GM21786 (cell line): ENCODE results near the gene UHMK1.

Experiments used
- ATAC-seq: cut with Tn5 transposase; IDR thresholded peaks from one replicate; pipeline ENCODE4 v1.9.1; 2021; ENCODE audit not compliant: unreplicated experiment

Gene UHMK1

GRCh38 chr1:162527314-162527713 lies 29.7 kb downstream of the UHMK1 start:
- ATAC-seq, result no peak

DNA sequence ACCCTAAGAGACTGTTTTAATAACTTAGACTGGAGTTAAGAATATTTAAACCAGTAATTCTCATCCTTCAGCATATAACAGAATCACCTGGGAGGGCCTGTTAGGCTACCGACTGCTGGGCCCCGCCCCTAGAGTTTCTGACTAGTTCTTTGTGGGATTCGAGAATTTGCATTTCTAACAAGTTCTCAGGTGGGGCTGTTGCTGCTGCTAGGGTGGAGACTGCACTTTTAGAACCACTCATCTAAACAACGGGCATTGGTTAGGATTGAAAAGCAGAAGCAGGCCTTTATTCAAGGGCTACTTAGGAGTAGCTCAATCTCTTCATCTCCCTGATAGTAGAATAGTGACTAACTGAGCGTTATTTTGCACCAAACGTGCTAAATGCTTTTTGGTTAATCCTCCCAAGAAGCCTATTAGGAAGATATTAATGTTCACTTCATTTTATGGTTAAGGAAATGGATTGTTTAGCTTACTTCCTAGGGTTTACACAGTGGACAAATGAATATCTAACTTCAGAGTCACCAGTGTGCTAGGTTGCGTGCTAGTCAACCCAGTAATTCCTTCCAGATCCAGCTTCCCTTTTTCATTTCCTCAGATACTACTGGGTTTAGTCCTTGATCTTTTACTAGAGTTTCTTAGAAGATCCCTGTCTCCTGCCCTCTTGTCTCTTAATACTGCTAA lies 32.8 kb downstream of the UHMK1 start:
- ATAC-seq, result peak; percentile 96

- ATAC-seq, result no peak
Measured at GRCh38 chr1:162530988-162531319, 33.3 kb downstream of the UHMK1 start.

GRCh38 chr1:162535501-162535900 lies 37.9 kb downstream of the UHMK1 start:
- no peak for ATAC-seq

- no peak for ATAC-seq
Measured at GRCh38 chr1:162536511-162536910, 38.9 kb downstream of the UHMK1 start.

DNA sequence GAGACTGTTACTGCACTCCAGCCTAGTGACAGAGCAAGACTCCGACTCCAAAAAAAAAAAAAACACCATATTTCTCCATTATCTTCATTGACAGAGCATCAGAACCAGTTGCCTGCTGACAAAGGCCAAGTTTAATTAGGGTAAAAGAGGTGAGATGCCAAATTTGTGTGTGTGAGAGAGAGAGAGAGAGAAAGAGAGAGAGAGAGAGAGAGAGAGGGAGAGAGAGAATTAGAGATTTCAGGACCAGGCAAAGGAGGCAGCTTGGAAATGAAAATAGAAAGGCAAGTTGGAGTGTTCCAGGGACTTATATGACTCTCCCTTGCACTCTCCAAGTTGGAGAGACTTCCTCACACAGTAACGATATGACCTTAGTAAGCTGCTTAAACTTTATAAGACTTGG lies 39.6 kb downstream of the UHMK1 start:
- no peak for ATAC-seq

GRCh38 chr1:162538815-162539431 lies 41.3 kb downstream of the UHMK1 start:
- no peak for ATAC-seq

DNA sequence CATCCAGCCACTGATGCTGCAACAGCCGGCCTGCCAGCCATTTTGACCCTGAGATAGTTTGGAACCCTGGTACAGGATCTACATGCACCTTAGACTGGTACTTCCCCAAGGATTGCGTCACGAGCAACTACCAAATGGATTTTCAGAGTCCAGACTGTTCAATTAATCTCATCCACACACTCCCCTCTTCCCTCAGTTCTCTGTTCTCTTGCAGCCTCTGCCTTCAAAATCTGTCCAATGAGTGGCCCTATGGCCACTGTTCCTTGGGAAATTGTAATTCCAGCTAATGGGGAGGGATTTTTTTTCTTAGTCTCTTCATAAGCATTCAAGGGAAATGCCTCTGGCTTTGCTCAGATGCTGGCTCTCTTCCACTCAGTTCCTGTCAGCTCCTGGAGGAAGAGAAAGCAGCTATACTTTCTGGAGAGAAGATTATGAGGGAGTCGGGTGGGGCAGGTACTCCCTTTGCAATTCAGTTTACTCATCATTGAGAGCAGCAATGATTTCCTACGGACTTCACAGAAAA lies 44.1 kb downstream of the UHMK1 start:
- no peak for ATAC-seq

GRCh38 chr1:162543228-162543627 lies 45.6 kb downstream of the UHMK1 start:
- no peak for ATAC-seq

- ATAC-seq, result no peak
Measured at GRCh38 chr1:162548170-162548569, 50.6 kb downstream of the UHMK1 start.

DNA sequence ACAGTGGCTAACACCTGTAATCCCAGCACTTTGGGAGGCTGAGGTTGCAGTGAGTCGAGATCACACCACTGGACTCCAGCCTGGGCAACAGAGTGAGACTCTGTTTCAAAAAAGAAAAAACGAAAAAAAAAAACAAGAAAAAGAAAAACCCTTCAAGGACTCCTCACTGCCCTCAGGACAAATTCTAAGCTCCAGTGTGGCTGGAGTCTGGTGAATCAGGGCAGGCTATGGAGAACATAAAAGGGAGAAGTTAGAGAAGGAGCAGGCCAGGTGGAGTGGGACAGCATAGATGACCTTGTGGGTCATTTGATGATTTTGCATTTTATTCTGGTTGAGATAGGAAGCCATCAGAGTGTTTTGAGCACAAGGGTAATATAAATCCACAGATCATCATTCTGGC lies 51.4 kb downstream of the UHMK1 start:
- no peak for ATAC-seq

DNA sequence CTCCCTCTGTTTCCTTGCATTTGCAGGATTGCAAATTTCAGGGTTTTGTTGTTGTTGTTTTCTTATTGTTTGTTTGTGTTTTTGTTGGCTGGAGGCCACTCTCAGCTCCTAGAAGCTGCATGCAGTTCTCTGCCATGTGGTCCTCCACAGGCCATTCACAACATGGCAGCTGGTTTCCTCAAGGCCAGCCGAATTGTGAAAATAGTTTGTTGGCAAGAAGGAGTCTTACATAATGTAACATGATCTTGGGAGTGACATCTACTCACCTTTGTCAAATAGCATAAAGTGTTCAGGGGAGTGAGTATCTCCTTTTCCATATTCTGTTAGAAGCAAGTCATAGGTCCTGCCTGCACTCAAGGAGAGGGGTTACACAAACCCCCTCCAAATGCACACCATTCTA lies 53.3 kb downstream of the UHMK1 start:
- no peak for ATAC-seq

GRCh38 chr1:162551969-162552683 lies 54.5 kb downstream of the UHMK1 start:
- no peak for ATAC-seq

GRCh38 chr1:162552684-162553252 lies 55.1 kb downstream of the UHMK1 start:
- no peak for ATAC-seq

DNA sequence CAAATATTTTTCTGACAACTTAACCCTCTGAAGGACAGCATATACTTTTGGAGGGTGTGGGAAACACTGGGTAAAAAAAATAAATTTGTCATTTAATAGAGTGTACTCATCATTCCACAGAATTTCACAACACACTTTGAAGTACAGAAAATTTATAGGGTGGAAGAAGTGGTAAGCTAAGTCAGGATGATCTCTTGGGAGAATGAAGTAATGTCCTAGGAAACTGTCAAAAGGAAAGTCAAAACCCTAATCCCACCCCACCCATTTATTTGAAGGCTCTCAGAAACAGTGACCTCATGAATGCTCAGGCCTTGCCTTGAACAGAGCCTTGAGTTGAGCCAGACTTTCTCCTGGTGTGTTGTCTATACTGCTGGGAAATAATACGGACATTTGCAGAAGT lies 56.6 kb downstream of the UHMK1 start:
- ATAC-seq, result no peak

- ATAC-seq, result no peak
Measured at GRCh38 chr1:162557536-162557935, 59.9 kb downstream of the UHMK1 start.

DNA sequence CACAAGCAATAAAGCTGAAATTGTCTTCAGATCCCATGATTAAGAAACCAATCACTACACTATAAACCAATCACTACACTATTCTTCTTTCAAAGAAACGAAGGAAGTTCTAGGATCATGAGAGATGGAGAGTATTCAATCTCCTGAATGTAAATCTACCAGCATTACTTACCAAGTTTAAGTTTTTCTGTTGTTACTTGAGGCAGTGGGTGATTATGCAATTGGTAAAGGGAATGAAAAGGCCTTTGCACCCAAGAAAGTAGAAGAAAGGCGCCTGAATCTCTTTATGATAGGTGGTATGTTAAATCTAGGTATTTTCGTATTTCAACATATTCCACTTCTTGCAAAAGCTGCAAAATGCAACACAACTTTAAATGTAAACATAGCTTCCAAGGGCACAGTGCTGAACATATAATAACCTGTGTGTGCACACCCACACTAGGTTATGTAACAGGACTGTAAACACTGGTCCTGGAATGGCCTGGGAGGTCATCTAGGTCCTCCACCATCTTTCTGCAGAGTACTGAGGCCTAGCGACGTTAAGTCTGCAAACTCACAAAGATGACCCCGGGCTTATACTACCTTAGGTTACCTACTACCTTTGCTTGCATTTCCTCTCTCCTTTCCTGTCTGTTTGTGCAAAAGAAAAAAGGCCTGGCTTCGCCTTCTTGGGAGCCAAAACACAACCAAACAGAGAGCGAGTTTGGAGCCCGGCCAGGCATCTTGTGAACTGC lies 62.9 kb downstream of the UHMK1 start:
- ATAC-seq, result no peak

DNA sequence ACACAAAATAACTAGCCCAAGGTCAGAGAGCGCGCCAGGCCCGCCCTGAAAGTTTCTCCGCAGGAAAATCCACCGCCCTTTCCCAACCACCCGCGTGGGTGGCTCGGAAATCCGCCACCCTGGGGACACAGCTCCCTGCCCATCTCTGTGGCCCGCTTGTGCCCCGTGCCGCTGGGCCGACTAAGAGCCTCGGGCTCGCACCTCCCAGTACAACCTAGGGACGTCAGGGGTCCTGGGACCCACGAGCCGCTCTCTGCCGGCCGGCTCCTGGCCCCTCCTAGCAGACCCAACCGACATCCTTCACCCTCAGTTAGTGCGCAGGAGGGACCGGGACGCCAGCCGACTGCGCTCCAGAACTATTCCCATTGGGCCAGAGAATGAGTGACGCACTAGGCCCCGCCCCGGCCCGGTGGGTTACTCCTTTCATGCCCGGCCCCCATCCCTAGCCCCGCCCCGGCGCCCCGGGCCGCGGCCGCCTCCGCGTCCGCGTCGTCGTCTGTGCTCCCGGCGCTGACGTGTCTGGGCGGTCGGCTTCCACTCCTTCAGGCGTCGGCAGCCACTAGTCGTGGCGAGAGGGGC lies 63.5 kb downstream of the UHMK1 start:
- peak; percentile 95 for ATAC-seq

- ATAC-seq, result peak; percentile 27
Measured at GRCh38 chr1:162561616-162562469, 64.2 kb downstream of the UHMK1 start, which contains the start of gene UAP1. TSS of gene UAP1 (plus strand) at chr1:162561722. CDS start at chr1:162566069, 4,347 bp downstream.

DNA sequence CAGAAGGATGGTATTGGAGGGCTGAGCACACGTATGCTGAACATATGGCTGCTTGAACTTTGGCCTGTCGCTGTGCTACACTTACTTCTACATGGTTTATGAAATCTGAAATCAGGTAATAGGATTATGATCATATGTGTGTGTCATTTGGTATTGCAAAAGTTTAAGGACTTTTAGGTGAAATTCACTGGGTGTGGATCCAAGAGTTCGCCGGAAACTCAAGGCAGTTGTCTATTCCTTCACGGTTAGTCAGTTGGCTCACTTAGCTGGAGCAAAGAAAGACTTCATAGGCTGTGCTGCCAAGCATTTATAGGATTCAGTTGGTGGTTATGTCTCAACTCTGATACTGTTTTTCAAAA lies 64.8 kb downstream of the UHMK1 start:
- no peak for ATAC-seq
